Posterior vena cava (tissue), 2 donors: ENCODE data around the gene PROM2. TPM values are rescaled to one million over a fixed set of nuclear protein-coding genes. Genes with fewer than 3 reads are reported as not detected.
A peak's percentile ranks its signal among the peaks of the same experiment; 100 is the strongest.

Experiments used
- DNase-seq: peaks from one replicate; pipeline ENCODE4 v3.0.0-alpha.2; 2020; ENCODE audit warnings: low spot score
- intact Hi-C, 2 donors: fragments of 100-400 bp; cut with DNase I; formaldehyde crosslinking; loops; one replicate each; pipeline versions ENCODE4 v1.14.1 to v1.14.2; 2022 to 2023
- total RNA-seq, 2 donors: library from RNA; stranded (reverse); fragmentation: NEBNext Ultra II Directional; extraction: Animal tissue kit (Norgen Biotek cat#: 25700); gene quantifications; one replicate each; pipeline ENCODE4 v1.2.1, GENCODE V29; 2021
- donor health status: DM: yes; HTN: yes; CAD: no.
- donor health status: DM: yes; HTN: yes; CAD: no.

The PROM2 gene
- total RNA-seq, 2 donors from 2014 or later: 0.28 to 2.2 TPM

DNA sequence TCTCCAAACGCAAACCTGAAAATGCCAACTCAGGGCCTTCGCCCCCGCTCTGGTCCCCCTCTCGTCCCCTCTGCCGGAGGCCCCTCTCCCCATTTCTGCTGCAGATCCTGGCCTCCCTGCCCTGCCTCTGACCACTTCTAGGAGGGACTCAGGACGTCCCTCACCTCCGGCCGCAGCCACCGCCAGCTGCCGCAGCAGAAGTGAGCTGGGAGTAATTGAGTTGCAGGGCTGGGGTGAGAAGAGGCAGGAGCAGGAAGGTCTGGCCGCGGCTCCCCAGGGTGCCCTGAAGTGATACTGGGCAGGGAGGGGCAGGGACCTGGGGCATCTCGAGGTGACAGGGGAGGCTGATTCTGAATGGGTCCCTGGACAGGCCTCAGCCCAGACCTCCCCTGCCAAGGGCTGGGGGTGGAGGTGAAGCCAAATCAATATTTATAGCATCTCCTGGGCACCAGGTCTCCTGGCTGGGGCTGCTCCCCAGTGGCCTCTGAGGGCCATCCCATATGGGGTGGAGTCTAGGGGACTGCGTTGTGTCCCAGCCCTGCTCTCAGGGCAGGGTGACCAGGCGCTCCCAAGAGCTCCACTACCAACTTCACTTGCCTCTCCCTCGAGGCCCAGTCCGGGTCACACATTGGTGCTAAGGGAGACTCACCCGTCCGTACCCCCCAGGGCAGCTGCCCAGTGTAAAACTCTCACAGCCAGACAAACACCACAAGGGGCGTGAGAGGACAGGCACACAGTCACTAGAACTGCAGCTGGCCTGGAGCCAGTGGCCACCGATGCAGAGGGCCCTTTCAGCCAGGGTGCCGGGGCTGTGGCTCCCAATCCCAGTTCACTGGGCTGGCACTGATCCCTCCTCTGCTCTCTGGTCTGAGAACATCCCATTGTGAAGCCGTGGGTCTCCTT is 55.9 kb downstream of the PROM2 start:
- intact Hi-C loops: no loop called here
- DNase-seq: no peak

DNA sequence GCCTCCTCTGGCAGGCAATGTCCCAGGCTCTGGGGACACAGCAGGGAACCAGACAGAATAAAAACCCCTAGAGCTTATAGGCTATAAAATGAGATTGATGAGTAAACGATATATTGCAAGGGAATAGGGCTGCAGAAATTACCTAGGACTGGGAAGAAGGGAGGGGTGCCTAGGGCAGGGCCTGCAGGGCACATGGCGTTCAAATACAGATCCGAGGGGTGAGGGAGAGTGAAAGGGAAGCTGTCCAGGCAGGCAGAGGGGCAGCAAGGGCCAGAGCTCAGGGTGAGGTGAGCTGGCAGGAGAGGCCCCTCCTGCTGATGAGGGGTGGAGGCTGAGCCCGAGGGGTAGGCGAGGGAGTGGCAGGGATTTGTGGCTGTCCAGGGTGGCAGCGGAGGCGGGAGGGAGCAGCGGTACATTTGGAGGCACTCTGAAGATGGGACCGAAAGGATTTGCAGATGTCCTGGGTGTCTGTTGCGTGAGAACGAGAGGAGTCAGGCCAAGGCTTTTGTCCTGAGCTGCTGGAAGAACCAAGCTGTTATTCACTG is 56.6 kb downstream of the PROM2 start:
- no peak for DNase-seq

DNA sequence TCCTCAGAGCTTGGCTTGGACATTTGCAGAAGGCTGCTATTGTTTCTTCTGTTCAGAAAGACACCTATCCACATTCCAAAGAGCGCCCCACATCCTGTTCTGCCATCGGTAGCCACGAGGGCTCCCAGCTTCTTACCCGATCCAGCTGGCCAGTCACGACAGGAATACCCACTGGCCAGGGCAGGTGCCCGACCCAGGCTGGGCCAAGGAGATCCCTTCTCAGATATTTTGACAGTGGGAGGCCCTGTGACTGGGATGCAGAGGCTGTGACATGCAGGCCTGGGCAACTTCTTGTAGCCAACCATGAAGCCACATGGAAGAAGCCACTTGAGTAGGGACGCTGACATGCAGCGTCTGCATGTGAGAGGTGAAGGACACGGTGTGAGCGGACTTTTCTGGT is 57.4 kb downstream of the PROM2 start:
- intact Hi-C loops: no loop called here
- no peak for DNase-seq

More for the DNA sequence above, 56.6 kb downstream of the PROM2 start:
- intact Hi-C loops: no loop called here

DNA sequence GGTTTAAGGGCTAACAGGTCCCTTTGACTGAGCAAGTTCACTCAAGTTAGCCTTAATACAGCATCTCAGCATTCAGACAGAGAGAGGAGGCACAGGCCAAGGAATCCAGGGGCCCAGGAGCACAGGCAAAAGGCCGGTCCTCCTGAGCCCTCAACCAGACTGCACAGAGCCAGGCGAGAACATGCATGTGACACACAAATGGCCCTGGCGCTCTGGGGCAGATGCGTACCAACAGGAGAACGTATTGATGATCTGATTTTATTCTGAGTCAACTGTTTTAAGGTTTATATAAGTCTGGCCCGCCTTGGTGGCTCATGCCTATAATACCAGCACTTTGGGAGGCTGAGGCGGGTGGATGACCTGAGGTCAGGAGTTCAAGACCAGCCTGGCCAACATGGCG is 57.8 kb downstream of the PROM2 start:
- intact Hi-C loops: no loop called here

DNA sequence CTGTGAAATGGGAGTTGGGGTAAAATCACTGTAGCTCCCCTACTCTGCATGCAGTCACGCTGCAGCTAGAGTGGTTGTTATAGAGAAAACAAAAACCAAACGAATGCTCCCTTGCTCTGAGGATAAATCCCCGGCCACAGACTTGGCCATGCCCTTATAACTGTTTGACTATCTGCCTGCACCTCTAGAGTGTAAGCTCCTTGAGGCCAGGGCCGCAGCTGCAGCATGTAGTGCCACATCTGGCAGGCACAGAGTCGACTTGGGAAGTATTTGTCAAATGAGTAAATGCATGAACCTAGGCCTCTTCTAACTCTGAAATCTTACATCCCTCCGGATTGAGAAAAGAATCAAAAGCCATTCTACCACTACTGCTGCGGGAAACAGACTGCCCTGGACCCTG is 58.8 kb downstream of the PROM2 start:
- DNase-seq: no peak
- intact Hi-C loops: no loop called here

More for the DNA sequence above, 57.8 kb downstream of the PROM2 start:
- DNase-seq: no peak

DNA sequence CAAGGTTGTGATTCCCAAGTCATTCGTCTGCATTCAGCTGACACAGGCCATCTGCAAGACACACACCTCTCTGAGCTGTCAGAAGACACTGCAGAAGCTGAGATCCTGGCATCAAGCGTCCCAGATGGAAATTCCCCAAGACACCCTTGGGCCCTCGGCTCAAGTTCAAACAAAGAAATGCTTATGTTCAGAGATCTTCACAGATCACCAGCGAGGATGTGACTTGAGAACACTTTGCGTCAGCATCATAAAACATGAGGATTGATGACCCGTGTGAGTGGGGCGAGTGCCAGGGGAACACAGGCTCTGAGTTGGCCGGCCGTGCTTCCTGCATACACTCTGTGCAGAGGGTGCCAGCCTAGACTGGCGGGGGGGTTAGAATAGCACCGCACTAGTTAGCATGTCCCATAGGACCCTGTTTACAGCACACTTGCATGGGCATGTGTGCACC is 59.7 kb downstream of the PROM2 start:
- no peak for DNase-seq
- intact Hi-C loops: no loop called here

DNA sequence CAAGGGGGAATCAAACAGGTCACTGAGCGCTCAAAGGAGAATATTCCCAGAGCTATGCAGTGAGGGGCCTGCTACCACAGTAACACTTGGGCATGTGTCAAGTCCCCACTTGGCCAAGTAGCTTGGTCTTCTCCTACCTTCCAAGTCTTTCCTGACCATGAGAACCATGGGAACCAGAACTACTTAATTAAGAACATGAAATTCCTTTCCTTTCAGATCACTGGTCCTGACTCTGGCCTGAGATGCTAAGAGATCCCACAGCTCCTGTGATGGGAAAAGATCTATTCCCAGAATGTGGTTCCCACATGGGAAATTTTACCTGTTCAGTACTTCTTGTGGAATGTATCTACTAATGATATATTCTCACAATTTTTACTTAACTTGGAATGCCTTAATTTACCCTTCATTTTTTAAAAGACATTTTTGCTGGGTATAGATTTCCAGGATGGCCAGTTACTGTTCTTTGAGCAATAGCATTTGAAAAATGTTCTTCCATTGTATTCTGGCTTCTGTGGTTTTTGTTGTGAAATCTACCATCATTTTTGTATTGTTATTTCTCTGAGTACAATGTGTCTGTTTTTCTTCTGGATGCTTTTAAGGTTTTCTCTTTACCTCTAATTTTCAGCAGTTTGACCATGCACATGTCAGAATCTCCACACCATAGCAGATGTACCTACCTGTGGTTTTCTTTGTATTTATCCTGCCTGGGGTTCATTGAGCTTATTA is 60.8 kb downstream of the PROM2 start:
- intact Hi-C loops: no loop called here
- no peak for DNase-seq

DNA sequence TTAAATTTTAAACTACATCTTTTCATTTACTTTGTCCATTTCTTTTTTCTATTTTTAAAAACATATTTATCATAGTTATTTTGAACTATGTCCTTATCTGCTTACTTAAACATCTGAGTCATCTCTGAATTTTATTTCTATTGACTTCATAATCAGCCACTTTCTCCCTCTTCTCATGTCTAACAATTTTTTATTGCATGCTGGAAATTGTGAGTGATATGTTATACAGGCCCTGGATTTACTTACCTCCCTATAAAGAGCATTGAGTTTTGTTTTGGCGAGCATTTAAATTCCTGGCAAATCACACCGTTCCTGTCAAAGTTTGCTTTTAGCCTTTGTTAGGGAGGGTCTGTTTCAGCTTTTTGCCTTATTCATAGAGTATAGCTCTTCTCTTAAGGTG is 62.2 kb downstream of the PROM2 start:
- intact Hi-C loops: no loop called here
- no peak for DNase-seq

DNA sequence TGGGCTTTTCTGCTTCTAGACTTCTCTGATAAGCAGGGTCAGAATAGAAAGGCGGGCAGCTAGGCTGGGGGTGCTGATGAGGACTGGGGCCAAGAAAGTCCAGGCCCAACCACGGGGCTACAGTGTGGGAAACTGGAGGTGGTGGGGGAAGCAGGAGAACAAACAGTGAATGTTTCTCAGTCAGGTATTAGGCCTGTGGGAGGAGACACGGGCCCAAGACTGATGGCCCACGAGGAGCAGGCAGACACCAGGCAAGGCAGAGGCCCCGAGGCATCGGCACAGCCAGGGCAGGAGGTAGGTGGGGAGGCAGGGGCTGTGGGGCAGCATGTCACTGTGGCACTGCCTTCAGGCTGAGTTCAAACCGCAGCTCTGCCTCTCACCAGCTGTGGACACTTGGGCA is 63.6 kb downstream of the PROM2 start:
- intact Hi-C loops: no loop called here
- DNase-seq: peak; percentile 64

Other genes starting within 250 kb of the PROM2 start
- 1 to 10 TPM; 1.0 to 1.6 TPM for gene MAL, start 248.7 kb upstream of the PROM2 start, total RNA-seq
- gene MRPS5, start 152.6 kb upstream of the PROM2 start, total RNA-seq: 10 to 100 TPM; 32.2 to 33.7 TPM
- gene ZNF514, start 114.6 kb upstream of the PROM2 start, total RNA-seq: 10 to 100 TPM; 12.2 to 14.9 TPM
- 1 to 10 TPM; 2.2 to 2.7 TPM for gene ZNF2, start 108.6 kb upstream of the PROM2 start, total RNA-seq
- 1 to 10 TPM; 4.1 to 4.8 TPM for gene ZNF892, start 66.9 kb upstream of the PROM2 start, total RNA-seq
- gene KCNIP3, start 22.9 kb downstream of the PROM2 start, total RNA-seq: 10 to 100 TPM; 10.5 to 17.9 TPM
- gene FAHD2A, start 128.3 kb downstream of the PROM2 start, total RNA-seq: 10 to 100 TPM; 14.1 to 18.3 TPM
- not detected for gene TRIM43B, start 210.3 kb downstream of the PROM2 start, total RNA-seq